ENCODE data around the gene NAV3. TPM values are rescaled to one million over a fixed set of nuclear protein-coding genes. Genes with fewer than 3 reads are reported as not detected.

The NAV3 gene
- total RNA-seq, 6 experiments from 2014 or later, result 0.22 to 3.2 (median 1.2) TPM

DNA sequence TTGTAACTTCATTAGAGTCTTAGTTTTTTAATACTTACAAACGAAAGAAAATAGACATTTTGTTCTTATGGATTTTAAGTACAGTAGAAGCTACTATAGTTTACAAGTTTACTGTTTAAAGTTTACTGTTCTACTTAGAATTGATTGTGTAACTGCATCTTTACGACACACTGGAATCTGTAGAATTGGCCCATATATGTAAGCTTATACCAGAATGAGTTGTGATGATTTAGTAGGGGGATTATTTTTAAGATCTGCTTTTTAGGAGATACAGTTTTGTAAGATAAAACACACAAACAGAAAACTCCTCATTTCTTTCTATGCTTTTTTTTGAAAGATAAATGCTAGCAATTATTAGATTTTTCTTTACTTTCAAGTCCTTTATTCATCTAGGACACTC is 30.2 kb upstream of the NAV3 start:
- H3K27me3 ChIP-seq, result no peaks in the 10 kb centered on the region
- intact Hi-C loops (cut with DNase I), result no loop called here
- TF ChIP-seq, protein P1, sequence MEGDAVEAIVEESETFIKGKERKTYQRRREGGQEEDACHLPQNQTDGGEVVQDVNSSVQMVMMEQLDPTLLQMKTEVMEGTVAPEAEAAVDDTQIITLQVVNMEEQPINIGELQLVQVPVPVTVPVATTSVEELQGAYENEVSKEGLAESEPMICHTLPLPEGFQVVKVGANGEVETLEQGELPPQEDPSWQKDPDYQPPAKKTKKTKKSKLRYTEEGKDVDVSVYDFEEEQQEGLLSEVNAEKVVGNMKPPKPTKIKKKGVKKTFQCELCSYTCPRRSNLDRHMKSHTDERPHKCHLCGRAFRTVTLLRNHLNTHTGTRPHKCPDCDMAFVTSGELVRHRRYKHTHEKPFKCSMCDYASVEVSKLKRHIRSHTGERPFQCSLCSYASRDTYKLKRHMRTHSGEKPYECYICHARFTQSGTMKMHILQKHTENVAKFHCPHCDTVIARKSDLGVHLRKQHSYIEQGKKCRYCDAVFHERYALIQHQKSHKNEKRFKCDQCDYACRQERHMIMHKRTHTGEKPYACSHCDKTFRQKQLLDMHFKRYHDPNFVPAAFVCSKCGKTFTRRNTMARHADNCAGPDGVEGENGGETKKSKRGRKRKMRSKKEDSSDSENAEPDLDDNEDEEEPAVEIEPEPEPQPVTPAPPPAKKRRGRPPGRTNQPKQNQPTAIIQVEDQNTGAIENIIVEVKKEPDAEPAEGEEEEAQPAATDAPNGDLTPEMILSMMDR (IDR thresholded peaks at IDR 0.05), result no peak
- TF ChIP-seq POLR2A (IDR thresholded peaks at IDR 0.05), result no peak
- H3K27ac ChIP-seq, result no peak overlapping the region
- 66% methylated on average over 2 of the region's 2 CpGs for WGBS (ENCODE audit: insufficient coverage, low coverage, low lambda C conversion rate, missing lambda C conversion rate)
- DNase-seq (no peak), ATAC-seq (no peak)
- no peak overlapping the region for H3K4me3 ChIP-seq
- no peaks in the 10 kb centered on the region for H3K9me3 ChIP-seq
- no peaks in the 10 kb centered on the region for H3K4me1 ChIP-seq
- no peaks in the 10 kb centered on the region for H3K36me3 ChIP-seq

DNA sequence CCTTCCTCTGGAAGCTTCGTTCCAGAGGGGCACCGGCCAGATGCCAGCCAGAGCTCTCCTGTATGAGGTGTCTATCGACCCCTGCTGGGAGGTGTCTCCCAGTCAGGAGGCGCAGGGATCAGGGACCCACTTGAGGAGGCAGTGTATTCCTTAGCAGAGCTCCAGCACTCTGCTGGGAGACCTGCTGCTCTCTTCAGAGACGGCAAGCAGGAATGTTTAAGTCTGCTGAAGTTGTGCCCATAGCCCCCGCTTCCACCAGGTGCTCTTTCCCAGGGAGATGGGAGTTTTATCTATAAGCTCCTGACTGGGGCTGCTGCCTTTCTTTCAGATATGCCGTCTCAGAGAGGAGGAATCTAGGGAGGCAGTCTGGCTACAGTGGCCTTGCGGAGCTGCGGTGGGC is 22.2 kb upstream of the NAV3 start:
- no peak overlapping the region for H3K27ac ChIP-seq
- H3K27me3 ChIP-seq, result no peaks in the 10 kb centered on the region
- intact Hi-C loops (cut with DNase I), result no loop called here
- TF ChIP-seq, protein P1 (IDR thresholded peaks at IDR 0.05), result no peak
- TF ChIP-seq POLR2A (IDR thresholded peaks at IDR 0.05), result no peak
- WGBS (ENCODE audit: insufficient coverage, low coverage, low lambda C conversion rate, missing lambda C conversion rate), result 70% methylated on average over 3 of the region's 9 CpGs
- no peak overlapping the region for H3K4me3 ChIP-seq
- DNase-seq (no peak), ATAC-seq (no peak)
- H3K36me3 ChIP-seq, result no peaks in the 10 kb centered on the region
- H3K4me1 ChIP-seq, result no peaks in the 10 kb centered on the region
- H3K9me3 ChIP-seq, result no peaks in the 10 kb centered on the region

DNA sequence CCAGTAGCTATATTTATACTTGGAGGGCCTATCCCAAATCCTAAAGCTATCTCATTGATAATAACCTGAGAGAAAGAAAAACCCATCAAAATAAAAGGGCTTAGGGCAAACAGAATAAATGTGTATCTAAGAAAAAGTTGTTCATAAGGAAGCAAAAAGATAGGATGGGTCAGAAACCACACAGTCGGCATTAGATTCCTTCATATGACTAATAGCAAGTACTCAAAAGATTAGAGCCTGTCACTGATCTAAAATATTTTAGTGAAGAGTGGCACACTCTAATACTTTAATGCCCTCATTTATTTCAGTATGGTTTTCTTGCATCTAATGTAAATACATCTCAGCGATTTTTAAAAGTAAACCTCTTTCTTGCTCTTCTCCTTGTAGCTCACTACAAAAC is 17.1 kb upstream of the NAV3 start:
- no peak for DNase-seq
- H3K4me1 ChIP-seq, result no peaks in the 10 kb centered on the region
- H3K27me3 ChIP-seq, result no peaks in the 10 kb centered on the region
- no peak for ATAC-seq
- H3K9me3 ChIP-seq, result no peaks in the 10 kb centered on the region
- intact Hi-C loops (cut with DNase I), result no loop called here
- no peak for TF ChIP-seq POLR2A (IDR thresholded peaks at IDR 0.05)
- TF ChIP-seq, protein P1 (IDR thresholded peaks at IDR 0.05), result no peak
- no peak overlapping the region for H3K4me3 ChIP-seq
- no peak overlapping the region for H3K27ac ChIP-seq
- WGBS (ENCODE audit: insufficient coverage, low coverage, low lambda C conversion rate, missing lambda C conversion rate), result 65% methylated on average over 2 of the region's 2 CpGs
- no peaks in the 10 kb centered on the region for H3K36me3 ChIP-seq

DNA sequence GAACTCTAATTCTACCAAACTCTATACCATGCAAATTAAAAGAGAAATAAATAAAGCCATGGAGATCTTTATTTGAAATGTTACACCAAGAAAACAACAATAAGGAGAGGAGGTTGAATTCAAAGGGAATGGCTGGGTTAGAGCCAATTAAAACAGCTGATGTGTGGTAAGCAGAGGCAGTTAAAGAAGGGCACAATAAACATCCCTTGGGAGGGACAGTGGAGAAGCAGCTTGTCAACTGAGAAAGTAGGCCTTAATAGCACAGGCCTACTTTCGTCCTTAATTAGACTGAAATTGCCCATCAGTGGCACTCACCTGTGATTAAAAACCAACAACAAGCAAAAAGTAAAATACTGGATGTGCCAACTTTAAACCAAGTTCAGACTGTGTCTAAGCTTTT is 16.3 kb upstream of the NAV3 start:
- Histone ChIP-seq H3K4me1 (no peaks in the 10 kb centered on the region), H3K4me3 (no peak overlapping the region), H3K27me3 (no peaks in the 10 kb centered on the region), H3K27ac (no peak overlapping the region), H3K36me3 (no peaks in the 10 kb centered on the region), H3K9me3 (no peaks in the 10 kb centered on the region)
- ATAC-seq (no peak), DNase-seq (no peak)
- 75% methylated on average over 1 of the region's 1 CpG for WGBS (ENCODE audit: insufficient coverage, low coverage, low lambda C conversion rate, missing lambda C conversion rate)
- TF ChIP-seq POLR2A (IDR thresholded peaks at IDR 0.05), result no peak
- TF ChIP-seq, protein P1 (IDR thresholded peaks at IDR 0.05), result no peak
- intact Hi-C loops (cut with DNase I), result no loop called here

DNA sequence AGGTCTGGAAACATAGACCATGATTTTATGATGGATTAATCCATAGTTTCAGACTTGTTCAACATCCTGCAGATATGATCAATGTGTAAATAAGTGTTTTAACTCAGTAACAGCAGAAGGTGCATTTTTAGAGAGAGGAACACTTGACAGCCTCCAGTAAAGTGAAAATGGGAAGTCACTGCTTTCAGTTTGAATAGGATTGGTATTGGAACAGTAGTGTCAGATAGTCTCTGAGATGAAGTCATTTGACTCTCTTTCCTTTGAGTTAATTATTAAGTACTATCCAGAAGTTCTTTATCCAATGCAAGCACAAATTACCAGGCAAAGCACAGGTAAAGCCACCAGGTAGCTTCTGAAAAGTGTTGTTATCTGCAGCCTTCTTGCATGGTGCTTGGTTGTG is 14.5 kb upstream of the NAV3 start:
- H3K27ac ChIP-seq, result no peak overlapping the region
- intact Hi-C loops (cut with DNase I), result no loop called here
- H3K27me3 ChIP-seq, result no peaks in the 10 kb centered on the region
- TF ChIP-seq POLR2A (IDR thresholded peaks at IDR 0.05), result no peak
- TF ChIP-seq, protein P1 (IDR thresholded peaks at IDR 0.05), result no peak
- no peak for DNase-seq
- no peaks in the 10 kb centered on the region for H3K9me3 ChIP-seq
- no peaks in the 10 kb centered on the region for H3K36me3 ChIP-seq
- H3K4me1 ChIP-seq, result no peaks in the 10 kb centered on the region
- ATAC-seq, result no peak
- no peak overlapping the region for H3K4me3 ChIP-seq

Measured in right lobe of liver (tissue), 6 donors.